SKM-1 treated with dmso at 0.1 percent for 144 hours (cell line): ENCODE results near the gene ARID5A.
"Not testable (repeated sequence)": the region's sequence is repeated elsewhere in the genome, so short reads cannot be mapped to it uniquely, and the experiment has no call there.

Experiments
- DNase-seq: peaks from one replicate; lab custom pipeline; 2025; ENCODE audit not compliant: unreplicated experiment; lab: John Stamatoyannopoulos, UW

ARID5A gene

GRCh38 chr2:96536445-96537065 is at the start of gene ARID5A:
Gene ARID5A, plus strand, starts transcription at chr2:96536752. Its CDS starts 75 bp downstream, at chr2:96536827.
- peak; percentile 82 for DNase-seq

GRCh38 chr2:96489261-96489660 is 47.3 kb upstream of the ARID5A start:
- DNase-seq: no peak

GRCh38 chr2:96489663-96490062 is 46.9 kb upstream of the ARID5A start:
- DNase-seq: peak; percentile 17

- DNase-seq: no peak
Measured at GRCh38 chr2:96491860-96492497, 44.6 kb upstream of the ARID5A start.

GRCh38 chr2:96493072-96493471 is 43.5 kb upstream of the ARID5A start:
- DNase-seq: no peak

- DNase-seq: no peak
Measured at GRCh38 chr2:96494188-96494587, 42.4 kb upstream of the ARID5A start.

GRCh38 chr2:96495982-96496629 is 40.4 kb upstream of the ARID5A start:
- DNase-seq: no peak

GRCh38 chr2:96498021-96498431 is 38.5 kb upstream of the ARID5A start:
- no peak for DNase-seq

- DNase-seq: not testable (repeated sequence)
Measured at GRCh38 chr2:96498611-96499010, 37.9 kb upstream of the ARID5A start.

- DNase-seq: no peak
Measured at GRCh38 chr2:96499061-96499960, 37.2 kb upstream of the ARID5A start.

GRCh38 chr2:96500385-96501066 is 36.0 kb upstream of the ARID5A start:
- no peak for DNase-seq

- no peak for DNase-seq
Measured at GRCh38 chr2:96501471-96501874, 35.1 kb upstream of the ARID5A start.

GRCh38 chr2:96501886-96502810 is 34.4 kb upstream of the ARID5A start:
- no peak for DNase-seq

- no peak for DNase-seq
Measured at GRCh38 chr2:96502891-96503636, 33.5 kb upstream of the ARID5A start.

GRCh38 chr2:96503637-96504243 is 32.8 kb upstream of the ARID5A start:
- no peak for DNase-seq

- no peak for DNase-seq
Measured at GRCh38 chr2:96505231-96505889, 31.2 kb upstream of the ARID5A start, which contains the start of gene NEURL3. Gene NEURL3, minus strand, starts transcription at chr2:96505357. Its CDS starts 71 bp downstream, at chr2:96505286.

- no peak for DNase-seq
Measured at GRCh38 chr2:96506016-96506906, 30.3 kb upstream of the ARID5A start.
